ENCODE results near the gene REV1. TPM values are rescaled to one million over a fixed set of nuclear protein-coding genes. Genes with fewer than 3 reads are reported as not detected.

The REV1 gene
- total and polyA plus RNA-seq, 2 of the 13 experiments (the other 11 are each of a cell fraction or from before 2014, with no cell fraction given), result 49.1 to 71.8 TPM

DNA sequence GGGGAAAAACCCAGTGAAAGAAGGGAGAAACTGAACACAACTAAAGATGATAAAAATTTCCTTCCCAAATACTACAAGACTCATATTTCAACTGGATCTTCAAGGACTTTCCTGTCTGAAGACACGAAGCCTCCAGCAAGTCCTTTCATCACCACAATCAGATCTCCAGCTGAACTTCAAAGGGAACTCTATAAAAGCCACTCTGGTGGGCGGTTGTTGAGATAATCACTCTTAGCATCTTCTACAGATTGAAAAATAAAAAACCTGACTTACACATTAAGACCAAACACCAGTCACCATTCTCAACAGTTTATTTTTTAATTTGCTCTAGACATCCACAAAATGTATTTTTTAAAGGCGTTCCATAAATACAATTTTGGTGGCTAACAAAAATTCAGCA, 4.4 kb downstream of the REV1 start:
- ChIA-PET POLR2A (no interaction called here), CTCF (ENCODE audit: low intra/inter-chr PET ratio, low total read pairs) (no interaction called here)
- intact Hi-C loops (cut with micrococcal nuclease; ENCODE audit: unreplicated experiment) (loop anchor here (5.0 kb wide), 1 partner anchor 43 kb away; no protein-coding TSS in a partner anchor), in situ Hi-C loops (cut with HindIII; ENCODE audit: extremely low pct_ligation_motif_present, low pct_unique_long_range_greater_than_20kb) (no loop called here)
- WGBS (ENCODE audit: low lambda C conversion rate), result 88% methylated on average over 3 of the region's 3 CpGs
- Histone ChIP-seq H3K36me3 (replicated peaks in 1 of 2; ENCODE audit: control insufficient read depth in 1 of 2, insufficient read depth in 2 of 2, low read length in 2 of 2) (no peaks in the 10 kb centered on the region), H4K20me1 (ENCODE audit: insufficient read depth, low read length) (peaks cover 44% of the 10 kb centered on the region), H3K27me3 (ENCODE audit: control insufficient read depth in 1 of 2, insufficient read depth in 2 of 2, low read length in 2 of 2) (no peaks in the 10 kb centered on the region; a peak in 1 of 5 replicates), H3K79me2 (ENCODE audit: insufficient read depth, low read length) (peaks cover 87% of the 10 kb centered on the region), H3K27ac (ENCODE audit: extremely low read length, insufficient read depth, low read length) (no peak overlapping the region), H3K4me2 (ENCODE audit: low read depth, low read length) (peak overlapping the region; percentile 27; the same call in 1 of the 2 replicates), H2AFZ (ENCODE audit: low read length) (no peak overlapping the region), H3K4me1 (ENCODE audit: insufficient read depth, low read length) (peaks cover 54% of the 10 kb centered on the region), H3K9ac (ENCODE audit: insufficient read depth, low read depth, low read length) (no peak overlapping the region), H3K9me3 (ENCODE audit: low read length) (no peaks in the 10 kb centered on the region), H3K4me3 (replicated peaks in 1 of 3; ENCODE audit: insufficient read depth in 1 of 3, low read depth in 2 of 3, low read length in 3 of 3) (no peak overlapping the region)
- ATAC-seq (no peak), FAIRE-seq (no peak), DNase-seq (ENCODE audit: low spot score) (no peak)
- BruUV-seq (replicated peaks), result no TSS peak
- TF ChIP-seq, protein P1, sequence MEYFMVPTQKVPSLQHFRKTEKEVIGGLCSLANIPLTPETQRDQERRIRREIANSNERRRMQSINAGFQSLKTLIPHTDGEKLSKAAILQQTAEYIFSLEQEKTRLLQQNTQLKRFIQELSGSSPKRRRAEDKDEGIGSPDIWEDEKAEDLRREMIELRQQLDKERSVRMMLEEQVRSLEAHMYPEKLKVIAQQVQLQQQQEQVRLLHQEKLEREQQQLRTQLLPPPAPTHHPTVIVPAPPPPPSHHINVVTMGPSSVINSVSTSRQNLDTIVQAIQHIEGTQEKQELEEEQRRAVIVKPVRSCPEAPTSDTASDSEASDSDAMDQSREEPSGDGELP (IDR thresholded peaks at IDR 0.05; ENCODE audit: borderline replicate concordance, low read depth), result 0 out of 2 replicates have a peak, but pooled peaks have one; percentile 21
- no peak for TF ChIP-seq SYNCRIP (IDR thresholded peaks at IDR 0.05; ENCODE audit: insufficient read depth, low read depth, low read length)

DNA sequence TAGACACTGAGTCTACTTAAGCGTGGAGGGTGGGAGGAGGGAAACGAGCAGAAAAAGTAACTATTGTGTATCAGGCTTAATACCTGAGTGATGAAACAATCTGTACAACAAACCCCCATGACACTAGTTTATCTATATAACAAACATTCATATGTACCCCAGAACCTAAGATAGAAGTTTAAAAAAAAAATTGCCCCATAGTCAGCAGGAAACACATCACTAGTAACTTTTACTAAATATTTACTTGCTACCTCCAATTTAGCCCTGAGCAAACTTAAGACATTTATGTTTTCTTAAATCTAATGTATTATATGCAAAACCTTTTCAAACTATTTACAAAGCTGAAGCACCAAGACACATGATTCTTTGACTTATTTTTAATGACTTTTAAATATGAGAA, 5.6 kb downstream of the REV1 start:
- ATAC-seq, result no peak
- Histone ChIP-seq H3K4me2 (ENCODE audit: low read depth, low read length) (no peak overlapping the region), H3K9ac (ENCODE audit: insufficient read depth, low read depth, low read length) (no peak overlapping the region), H2AFZ (ENCODE audit: low read length) (no peak overlapping the region), H3K79me2 (ENCODE audit: insufficient read depth, low read length) (peaks cover 99% of the 10 kb centered on the region), H3K27me3 (ENCODE audit: control insufficient read depth in 1 of 2, insufficient read depth in 2 of 2, low read length in 2 of 2) (no peaks in the 10 kb centered on the region; a peak in 1 of 5 replicates), H3K36me3 (replicated peaks in 1 of 2; ENCODE audit: control insufficient read depth in 1 of 2, insufficient read depth in 2 of 2, low read length in 2 of 2) (no peaks in the 10 kb centered on the region; a peak in 1 of 5 replicates), H4K20me1 (ENCODE audit: insufficient read depth, low read length) (peaks cover 54% of the 10 kb centered on the region), H3K4me1 (ENCODE audit: insufficient read depth, low read length) (peaks cover 57% of the 10 kb centered on the region), H3K4me3 (replicated peaks in 1 of 3; ENCODE audit: insufficient read depth in 1 of 3, low read depth in 2 of 3, low read length in 3 of 3) (no peak overlapping the region), H3K9me3 (ENCODE audit: low read length) (no peaks in the 10 kb centered on the region), H3K27ac (ENCODE audit: extremely low read length, insufficient read depth, low read length) (no peak overlapping the region)
- no peak for FAIRE-seq
- ChIA-PET CTCF (ENCODE audit: low intra/inter-chr PET ratio, low total read pairs) (no interaction called here), POLR2A (no interaction called here)
- whole genome bisulfite sequencing (ENCODE audit: low lambda C conversion rate), result 83% methylated on average over 2 of the region's 2 CpGs
- intact Hi-C loops (cut with micrococcal nuclease; ENCODE audit: unreplicated experiment) (no loop called here), in situ Hi-C loops (cut with HindIII; ENCODE audit: extremely low pct_ligation_motif_present, low pct_unique_long_range_greater_than_20kb) (no loop called here)
- TF ChIP-seq MAFK (conservative IDR thresholded peaks at IDR 0.05 in 1 of 2, IDR thresholded peaks at IDR 0.05 in 1 of 2; ENCODE audit: low read length in 2 of 2) (peak; percentile 17 to 66; a peak in 2 of 4 replicates), ZNF460 (CRISPR knock-in tag; IDR thresholded peaks at IDR 0.05; ENCODE audit: borderline replicate concordance) (no peak), MAFF (IDR thresholded peaks at IDR 0.05; ENCODE audit: low read depth, low read length) (peak; percentile 22; the same call in 1 of the 2 replicates), ZNF33B (CRISPR knock-in tag; IDR thresholded peaks at IDR 0.05) (no peak)
- no peak for DNase-seq (ENCODE audit: low spot score)
- BruUV-seq (replicated peaks), result no TSS peak
